Measurements from ENCODE around the gene CCBE1.

CCBE1 gene

DNA sequence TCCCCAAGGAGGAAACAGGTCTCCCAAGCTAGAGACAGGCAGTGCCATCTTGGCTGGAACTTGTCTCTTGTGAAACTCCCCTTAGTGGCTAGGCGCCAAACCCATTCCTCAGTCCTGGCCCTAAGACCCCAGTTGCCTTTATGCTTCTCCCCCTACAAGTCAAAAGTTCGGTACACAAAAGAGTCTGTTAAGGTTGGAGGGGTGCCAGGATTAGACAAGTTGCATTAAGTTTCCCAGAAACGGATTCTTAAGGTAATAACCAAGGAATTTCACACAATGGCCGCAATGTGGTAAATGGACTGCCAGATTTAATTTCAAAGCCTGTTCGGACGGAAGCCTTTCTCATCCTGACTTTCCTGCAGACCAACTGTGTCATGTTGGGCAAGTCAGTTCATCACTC lies 80.7 kb downstream of the CCBE1 start:
- in situ Hi-C loops (cut with HindIII; ENCODE audit: low sequenced_read_pairs) = no loop called here
- DNase-seq (ENCODE audit: low read depth) = peak; percentile 59
- no peak overlapping the region for H3K4me3 ChIP-seq (ENCODE audit: low read depth, low read length)
- TF ChIP-seq, protein P1, sequence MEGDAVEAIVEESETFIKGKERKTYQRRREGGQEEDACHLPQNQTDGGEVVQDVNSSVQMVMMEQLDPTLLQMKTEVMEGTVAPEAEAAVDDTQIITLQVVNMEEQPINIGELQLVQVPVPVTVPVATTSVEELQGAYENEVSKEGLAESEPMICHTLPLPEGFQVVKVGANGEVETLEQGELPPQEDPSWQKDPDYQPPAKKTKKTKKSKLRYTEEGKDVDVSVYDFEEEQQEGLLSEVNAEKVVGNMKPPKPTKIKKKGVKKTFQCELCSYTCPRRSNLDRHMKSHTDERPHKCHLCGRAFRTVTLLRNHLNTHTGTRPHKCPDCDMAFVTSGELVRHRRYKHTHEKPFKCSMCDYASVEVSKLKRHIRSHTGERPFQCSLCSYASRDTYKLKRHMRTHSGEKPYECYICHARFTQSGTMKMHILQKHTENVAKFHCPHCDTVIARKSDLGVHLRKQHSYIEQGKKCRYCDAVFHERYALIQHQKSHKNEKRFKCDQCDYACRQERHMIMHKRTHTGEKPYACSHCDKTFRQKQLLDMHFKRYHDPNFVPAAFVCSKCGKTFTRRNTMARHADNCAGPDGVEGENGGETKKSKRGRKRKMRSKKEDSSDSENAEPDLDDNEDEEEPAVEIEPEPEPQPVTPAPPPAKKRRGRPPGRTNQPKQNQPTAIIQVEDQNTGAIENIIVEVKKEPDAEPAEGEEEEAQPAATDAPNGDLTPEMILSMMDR (IDR thresholded peaks at IDR 0.05; ENCODE audit: low read depth, low read length, missing control alignments) = no peak

DNA sequence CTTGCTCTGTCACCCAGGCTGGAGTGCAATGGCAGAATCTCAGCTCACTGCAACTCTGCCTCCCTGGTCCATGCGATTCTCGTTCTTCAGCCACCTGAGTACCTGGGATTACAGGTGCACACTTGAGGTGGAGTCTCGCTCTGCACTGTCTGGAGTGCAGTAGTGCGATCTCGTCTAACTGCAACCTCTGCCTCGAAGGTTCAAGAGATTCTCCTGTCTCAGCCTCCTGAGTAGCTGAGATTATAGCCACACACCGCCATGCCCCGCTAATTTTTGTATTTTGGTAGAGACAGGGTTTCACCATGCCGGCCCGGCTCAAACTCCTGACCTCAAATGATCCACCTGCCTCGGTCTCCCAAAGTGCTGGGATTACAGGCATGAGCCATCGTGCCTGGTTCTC lies 83.3 kb downstream of the CCBE1 start:
- in situ Hi-C loops (cut with HindIII; ENCODE audit: low sequenced_read_pairs) = no loop called here
- H3K4me3 ChIP-seq (ENCODE audit: low read depth, low read length) = no peak overlapping the region
- TF ChIP-seq, protein P1 (IDR thresholded peaks at IDR 0.05; ENCODE audit: low read depth, low read length, missing control alignments) = no peak
- DNase-seq (ENCODE audit: low read depth) = no peak

- in situ Hi-C loops (cut with HindIII; ENCODE audit: low sequenced_read_pairs) = no loop called here
- peak; percentile 88 for DNase-seq (ENCODE audit: low read depth)
- no peak overlapping the region for H3K4me3 ChIP-seq (ENCODE audit: low read depth, low read length)
- TF ChIP-seq, protein P1 (IDR thresholded peaks at IDR 0.05; ENCODE audit: low read depth, low read length, missing control alignments) = no peak
Observed at GRCh38 chr18:59612381-59612780, 84.8 kb downstream of the CCBE1 start.

GRCh38 chr18:59610546-59611140 lies 86.6 kb downstream of the CCBE1 start:
- no peak for DNase-seq (ENCODE audit: low read depth)
- no peak overlapping the region for H3K4me3 ChIP-seq (ENCODE audit: low read depth, low read length)
- TF ChIP-seq, protein P1 (IDR thresholded peaks at IDR 0.05; ENCODE audit: low read depth, low read length, missing control alignments) = no peak
- in situ Hi-C loops (cut with HindIII; ENCODE audit: low sequenced_read_pairs) = no loop called here

DNA sequence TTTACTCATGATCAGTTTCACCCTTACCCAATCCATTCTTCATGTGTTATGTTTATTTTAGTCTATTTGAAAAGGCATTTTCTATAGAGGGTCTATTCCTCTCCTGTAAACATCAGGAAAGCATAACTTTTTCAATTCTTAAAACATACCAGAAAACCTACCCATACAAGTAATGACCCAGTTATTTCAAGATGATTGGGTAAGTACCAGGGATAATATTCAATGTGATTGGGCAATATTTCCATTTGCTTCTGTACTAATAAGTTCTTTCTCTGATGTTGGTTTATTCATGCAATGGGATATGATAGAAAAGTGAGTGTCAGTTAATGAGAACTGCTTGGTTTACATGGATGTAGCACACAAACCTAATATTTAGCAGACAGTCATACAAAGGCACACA lies 87.6 kb downstream of the CCBE1 start:
- in situ Hi-C loops (cut with HindIII; ENCODE audit: low sequenced_read_pairs) = no loop called here
- TF ChIP-seq, protein P1 (IDR thresholded peaks at IDR 0.05; ENCODE audit: low read depth, low read length, missing control alignments) = no peak

DNA sequence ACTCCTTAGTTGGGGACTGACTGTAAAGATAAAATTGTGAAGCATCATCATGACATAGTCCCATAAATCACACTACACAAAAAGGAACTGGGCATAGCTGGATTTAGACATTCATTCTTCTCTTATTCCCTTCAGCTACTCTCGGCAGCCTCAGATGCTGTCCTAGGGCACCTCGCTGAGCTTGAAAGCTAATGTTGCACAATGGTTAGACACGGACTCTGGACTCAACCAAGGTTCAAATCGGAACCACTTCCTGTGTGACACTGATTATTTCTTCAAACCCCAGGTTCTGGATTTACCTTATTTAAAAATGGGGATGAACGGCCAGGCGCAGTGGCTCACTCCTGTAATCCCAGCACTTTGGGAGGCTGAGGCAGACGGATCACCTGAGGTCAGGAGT lies 89.8 kb downstream of the CCBE1 start:
- in situ Hi-C loops (cut with HindIII; ENCODE audit: low sequenced_read_pairs) = no loop called here
- TF ChIP-seq, protein P1 (IDR thresholded peaks at IDR 0.05; ENCODE audit: low read depth, low read length, missing control alignments) = no peak
- no peak for DNase-seq (ENCODE audit: low read depth)
- H3K4me3 ChIP-seq (ENCODE audit: low read depth, low read length) = no peak overlapping the region

More for the DNA sequence above, 87.6 kb downstream of the CCBE1 start:
- DNase-seq (ENCODE audit: low read depth) = no peak
- H3K4me3 ChIP-seq (ENCODE audit: low read depth, low read length) = no peak overlapping the region

GRCh38 chr18:59607078-59607379 lies 90.2 kb downstream of the CCBE1 start:
- DNase-seq (ENCODE audit: low read depth) = no peak
- TF ChIP-seq, protein P1 (IDR thresholded peaks at IDR 0.05; ENCODE audit: low read depth, low read length, missing control alignments) = no peak
- in situ Hi-C loops (cut with HindIII; ENCODE audit: low sequenced_read_pairs) = no loop called here
- no peak overlapping the region for H3K4me3 ChIP-seq (ENCODE audit: low read depth, low read length)

All from astrocyte of the cerebellum (primary cell).